ENCODE data around the gene SAMD8.

- TF ChIP-seq CTCF (conservative IDR thresholded peaks at IDR 0.05 in 1 of 2, IDR thresholded peaks at IDR 0.05 in 1 of 2; ENCODE audit: extremely low read depth in 1 of 2, insufficient read depth in 1 of 2, low read depth in 1 of 2, low read length in 2 of 2) = no peak
- TF ChIP-seq EZH2 (IDR thresholded peaks at IDR 0.05; ENCODE audit: borderline replicate concordance, low read length) = no peak
Measured at GRCh38 chr10:75170215-75170614, 58.8 kb downstream of the SAMD8 start.

Data from mammary epithelial cell (primary cell).